ENCODE results near the gene POLR1C. TPM values are rescaled to one million over a fixed set of nuclear protein-coding genes. Genes with fewer than 3 reads are reported as not detected.
"Not testable (repeated sequence)": the region's sequence is repeated elsewhere in the genome, so short reads cannot be mapped to it uniquely, and the experiment has no call there.

Gene POLR1C
- total RNA-seq, 1 experiment from 2014 or later = 42.4 TPM

GRCh38 chr6:43509984-43510826 is 6.7 kb upstream of the POLR1C start, which contains the start of gene LRRC73:
LRRC73 (minus strand) TSS chr6:43510346; CDS start chr6:43509785, 561 bp downstream.
- DNase-seq (ENCODE audit: low spot score) = peak; percentile 86

- peak; percentile 64 for DNase-seq (ENCODE audit: low spot score)
Measured at GRCh38 chr6:43510827-43511163, 6.1 kb upstream of the POLR1C start.

- DNase-seq (ENCODE audit: low spot score) = no peak
Measured at GRCh38 chr6:43511824-43512415, 5.0 kb upstream of the POLR1C start.

GRCh38 chr6:43515808-43516207 is 1.1 kb upstream of the POLR1C start:
- no peak for DNase-seq (ENCODE audit: low spot score)

GRCh38 chr6:43516367-43516696 is 557 bp upstream of the POLR1C start:
- no peak for DNase-seq (ENCODE audit: low spot score)

- DNase-seq (ENCODE audit: low spot score) = peak; percentile 26
Measured at GRCh38 chr6:43517505-43518357, 842 bp downstream of the POLR1C start.

GRCh38 chr6:43520097-43520496 is 3.2 kb downstream of the POLR1C start:
- DNase-seq (ENCODE audit: low spot score) = no peak

- no peak for DNase-seq (ENCODE audit: low spot score)
Measured at GRCh38 chr6:43521836-43522235, 4.9 kb downstream of the POLR1C start.

- DNase-seq (ENCODE audit: low spot score) = no peak
Measured at GRCh38 chr6:43522547-43523261, 5.8 kb downstream of the POLR1C start.

- DNase-seq (ENCODE audit: low spot score) = no peak
Measured at GRCh38 chr6:43523284-43523683, 6.4 kb downstream of the POLR1C start.

- no peak for DNase-seq (ENCODE audit: low spot score)
Measured at GRCh38 chr6:43524483-43524961, 7.6 kb downstream of the POLR1C start.

- no peak for DNase-seq (ENCODE audit: low spot score)
Measured at GRCh38 chr6:43532201-43532600, 15.3 kb downstream of the POLR1C start.

GRCh38 chr6:43538986-43539385 is 22.1 kb downstream of the POLR1C start:
- DNase-seq (ENCODE audit: low spot score) = not testable (repeated sequence)

- DNase-seq (ENCODE audit: low spot score) = not testable (repeated sequence)
Measured at GRCh38 chr6:43539409-43539808, 22.5 kb downstream of the POLR1C start.

GRCh38 chr6:43540507-43540906 is 23.6 kb downstream of the POLR1C start:
- DNase-seq (ENCODE audit: low spot score) = no peak

GRCh38 chr6:43541774-43542471 is 25.0 kb downstream of the POLR1C start:
- no peak for DNase-seq (ENCODE audit: low spot score)

GRCh38 chr6:43544461-43544860 is 27.6 kb downstream of the POLR1C start:
- no peak for DNase-seq (ENCODE audit: low spot score)

- DNase-seq (ENCODE audit: low spot score) = no peak
Measured at GRCh38 chr6:43547222-43547621, 30.3 kb downstream of the POLR1C start.

- DNase-seq (ENCODE audit: low spot score) = not testable (repeated sequence)
Measured at GRCh38 chr6:43557620-43558019, 40.7 kb downstream of the POLR1C start.

- no peak for DNase-seq (ENCODE audit: low spot score)
Measured at GRCh38 chr6:43559328-43559727, 42.4 kb downstream of the POLR1C start.

Measured in HT-29 (cell line).